PC-9 (cell line): Measurements from ENCODE around the gene SH3RF3. TPM values are rescaled to one million over a fixed set of nuclear protein-coding genes. Genes with fewer than 3 reads are reported as not detected.

Source experiments
- BruUV-seq: library from RNA; stranded (reverse); fragments of 400-500 nt; replicated peaks from 2 replicates; lab custom pipeline; 2021; lab: Mats Ljungman, UMichigan
- CTCF ChIA-PET: fragments of 300-600 bp; sonication (Branson Sonifier 250); formaldehyde crosslinking; loops from one replicate; lab custom pipeline; 2022; ENCODE audit warnings: antibody characterized with exemption; lab: Charles Lee
- POLR2A ChIA-PET: fragments of 300-600 bp; sonication (Branson Sonifier 250); formaldehyde crosslinking; loops from one replicate; lab custom pipeline; 2022; ENCODE audit warnings: antibody characterized with exemption; ENCODE audit not compliant: unreplicated experiment; lab: Charles Lee
- DNase-seq, 2 experiments: peaks; one replicate each; pipeline versions ENCODE4 v3.0.0 to v3.0.0-alpha.2; 2015 to 2022; ENCODE audit warnings: mixed read lengths in 1 of 2
- H2AFZ ChIP-seq: fragments of 200-600 bp; sonication (generic); 2 replicates; pipeline ENCODE4 v1.8.1; 2017; ENCODE audit warnings: antibody characterized with exemption
- H3F3A ChIP-seq: fragments of 200-600 bp; sonication (generic); 2 replicates; pipeline ENCODE4 v1.8.1; 2017; ENCODE audit warnings: antibody characterized with exemption, mild to moderate bottlenecking, low read depth; ENCODE audit not compliant: insufficient read depth
- H3K27ac ChIP-seq: fragments of 200-600 bp; sonication (generic); 2 replicates; pipeline ENCODE4 v1.6.1; 2016; ENCODE audit warnings: mixed run types
- H3K27me3 ChIP-seq: fragments of 200-600 bp; sonication (generic); 2 replicates; pipeline ENCODE4 v1.6.1; 2016; ENCODE audit warnings: low read depth, mixed run types; ENCODE audit not compliant: insufficient read depth
- H3K36me3 ChIP-seq: fragments of 200-600 bp; sonication (generic); 2 replicates; pipeline ENCODE4 v1.6.1; 2016; ENCODE audit warnings: low read depth, mixed run types
- H3K4me1 ChIP-seq: fragments of 200-600 bp; sonication (generic); replicated peaks from 2 replicates; pipeline ENCODE4 v1.6.1; 2016; ENCODE audit warnings: mixed run types; ENCODE audit not compliant: insufficient read depth
- H3K4me2 ChIP-seq: fragments of 200-600 bp; sonication (generic); 2 replicates; pipeline ENCODE4 v1.6.1; 2017; ENCODE audit warnings: mixed run types
- H3K4me3 ChIP-seq: fragments of 200-600 bp; sonication (generic); 2 replicates; pipeline ENCODE4 v1.6.1; 2016; ENCODE audit warnings: mixed run types
- H3K79me2 ChIP-seq: fragments of 200-600 bp; sonication (generic); 2 replicates; pipeline ENCODE4 v1.6.1; 2017; ENCODE audit warnings: low read depth, mixed run types
- H3K9me2 ChIP-seq: fragments of 200-600 bp; sonication (generic); 2 replicates; pipeline ENCODE4 v1.8.1; 2017; ENCODE audit warnings: mild to moderate bottlenecking; ENCODE audit not compliant: insufficient read depth
- H3K9me3 ChIP-seq: fragments of 200-600 bp; sonication (generic); 2 replicates; pipeline ENCODE4 v1.8.1; 2016; ENCODE audit warnings: low read depth; ENCODE audit not compliant: insufficient read depth
- H4K20me1 ChIP-seq: fragments of 200-600 bp; sonication (generic); 2 replicates; pipeline ENCODE4 v1.8.1; 2017; ENCODE audit not compliant: insufficient read depth
- EZH2 ChIP-seq: fragments of 200-600 bp; sonication (generic); IDR thresholded peaks from 2 replicates; pipeline ENCODE4 v1.8.0; 2017; ENCODE audit warnings: antibody characterized with exemption, low read depth
- intact Hi-C: fragments of 100-400 bp; cut with micrococcal nuclease; formaldehyde crosslinking; loops from one replicate; pipeline ENCODE4 v1.10.0; 2022; ENCODE audit not compliant: unreplicated experiment
- total RNA-seq: library from RNA; stranded (reverse); gene quantifications from 2 replicates; pipeline ENCODE4 v1.2.3, GENCODE V29; 2021
- TF ChIP-seq, protein P1 (sequence below): fragments of 200-600 bp; sonication (generic); conservative IDR thresholded peaks from 2 replicates; pipeline ENCODE4 v1.6.1; 2017; ENCODE audit warnings: mixed run types, antibody characterized with exemption, mild to moderate bottlenecking, moderate library complexity

Gene SH3RF3
- total RNA-seq, 1 experiment from 2014 or later, result 6.1 TPM

GRCh38 chr2:109287838-109288237, 158.8 kb downstream of the SH3RF3 start:
- POLR2A ChIA-PET, result no interaction called here
- no peak for DNase-seq
- H3K4me3 ChIP-seq, result no peak overlapping the region
- H3K9me2 ChIP-seq, result no peaks in the 10 kb centered on the region
- H3F3A ChIP-seq, result no peaks in the 10 kb centered on the region
- H3K4me1 ChIP-seq, result 0 out of 2 replicates have a peak, but pooled peaks cover 5% of the 10 kb centered on the region
- H3K4me2 ChIP-seq, result no peak overlapping the region
- H2AFZ ChIP-seq, result no peak overlapping the region
- no peaks in the 10 kb centered on the region for H3K9me3 ChIP-seq
- CTCF ChIA-PET, result no interaction called here
- H3K27ac ChIP-seq, result no peak overlapping the region
- TF ChIP-seq, protein P1, sequence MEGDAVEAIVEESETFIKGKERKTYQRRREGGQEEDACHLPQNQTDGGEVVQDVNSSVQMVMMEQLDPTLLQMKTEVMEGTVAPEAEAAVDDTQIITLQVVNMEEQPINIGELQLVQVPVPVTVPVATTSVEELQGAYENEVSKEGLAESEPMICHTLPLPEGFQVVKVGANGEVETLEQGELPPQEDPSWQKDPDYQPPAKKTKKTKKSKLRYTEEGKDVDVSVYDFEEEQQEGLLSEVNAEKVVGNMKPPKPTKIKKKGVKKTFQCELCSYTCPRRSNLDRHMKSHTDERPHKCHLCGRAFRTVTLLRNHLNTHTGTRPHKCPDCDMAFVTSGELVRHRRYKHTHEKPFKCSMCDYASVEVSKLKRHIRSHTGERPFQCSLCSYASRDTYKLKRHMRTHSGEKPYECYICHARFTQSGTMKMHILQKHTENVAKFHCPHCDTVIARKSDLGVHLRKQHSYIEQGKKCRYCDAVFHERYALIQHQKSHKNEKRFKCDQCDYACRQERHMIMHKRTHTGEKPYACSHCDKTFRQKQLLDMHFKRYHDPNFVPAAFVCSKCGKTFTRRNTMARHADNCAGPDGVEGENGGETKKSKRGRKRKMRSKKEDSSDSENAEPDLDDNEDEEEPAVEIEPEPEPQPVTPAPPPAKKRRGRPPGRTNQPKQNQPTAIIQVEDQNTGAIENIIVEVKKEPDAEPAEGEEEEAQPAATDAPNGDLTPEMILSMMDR, result no peak
- TF ChIP-seq EZH2, result no peak
- H4K20me1 ChIP-seq, result no peaks in the 10 kb centered on the region; the same call in 1 of the 2 replicates
- intact Hi-C loops, result no loop called here
- H3K36me3 ChIP-seq, result no peaks in the 10 kb centered on the region
- BruUV-seq, result no TSS peak
- no peaks in the 10 kb centered on the region for H3K27me3 ChIP-seq
- no peaks in the 10 kb centered on the region for H3K79me2 ChIP-seq

GRCh38 chr2:109288544-109289368, 159.8 kb downstream of the SH3RF3 start:
- Histone ChIP-seq H3K4me2 (no peak overlapping the region), H3K36me3 (no peaks in the 10 kb centered on the region), H3K9me2 (no peaks in the 10 kb centered on the region), H4K20me1 (no peaks in the 10 kb centered on the region; the same call in 1 of the 2 replicates), H3K27me3 (no peaks in the 10 kb centered on the region), H3F3A (no peaks in the 10 kb centered on the region), H3K27ac (no peak overlapping the region), H3K4me1 (0 out of 2 replicates have a peak, but pooled peaks cover 5% of the 10 kb centered on the region), H3K9me3 (no peaks in the 10 kb centered on the region; the same call in 1 of the 2 replicates), H3K4me3 (no peak overlapping the region), H3K79me2 (no peaks in the 10 kb centered on the region), H2AFZ (no peak overlapping the region)
- TF ChIP-seq, protein P1, result no peak
- TF ChIP-seq EZH2, result no peak
- intact Hi-C loops, result no loop called here
- no peak for DNase-seq
- POLR2A ChIA-PET, result no interaction called here
- CTCF ChIA-PET, result interaction anchor here (0.7 kb wide), 1 partner anchor 75 kb away, joined by 3 read pairs; no protein-coding TSS in a partner anchor
- BruUV-seq, result no TSS peak

DNA sequence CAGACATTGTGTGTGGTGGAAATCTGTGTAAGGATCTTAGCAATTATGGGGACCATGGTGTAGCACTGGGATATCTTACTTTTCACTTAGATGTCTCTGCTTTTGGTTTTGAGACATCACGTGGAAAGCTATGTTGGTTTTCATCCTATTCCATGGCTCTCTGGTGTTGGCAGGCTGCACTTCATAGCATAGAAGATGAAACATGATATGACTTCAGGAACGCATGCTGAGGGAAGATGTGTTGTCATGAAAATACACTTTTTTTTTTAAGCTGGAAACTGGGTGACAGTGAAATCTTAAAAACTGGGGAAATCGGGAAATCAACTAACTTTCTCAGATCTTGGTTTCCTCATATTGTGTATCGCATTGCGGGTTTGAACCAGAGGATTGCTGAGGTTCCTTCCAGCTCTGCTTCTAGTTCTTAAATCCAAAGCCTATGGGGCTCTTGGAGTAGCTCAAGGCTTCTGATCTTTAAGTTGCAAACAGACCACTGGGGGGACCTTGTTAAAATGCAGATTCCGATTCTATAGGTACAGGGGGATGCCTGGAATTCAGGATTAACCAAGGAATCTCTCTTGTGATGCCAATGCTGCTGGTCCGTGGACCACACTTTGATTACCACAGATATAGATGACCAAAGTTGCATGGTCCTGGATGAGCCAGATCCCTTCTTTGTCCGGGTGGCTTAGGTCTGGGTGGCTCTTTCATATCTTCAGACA, 160.7 kb downstream of the SH3RF3 start:
- ChIA-PET CTCF (interaction anchor here (0.7 kb wide), 1 partner anchor 76 kb away, joined by 3 read pairs; no protein-coding TSS in a partner anchor), POLR2A (no interaction called here)
- Histone ChIP-seq H3K27me3 (no peaks in the 10 kb centered on the region), H3K9me2 (no peaks in the 10 kb centered on the region), H3K27ac (no peak overlapping the region), H3K4me2 (no peak overlapping the region), H3K9me3 (no peaks in the 10 kb centered on the region; the same call in 1 of the 2 replicates), H2AFZ (no peak overlapping the region), H4K20me1 (no peaks in the 10 kb centered on the region; the same call in 1 of the 2 replicates), H3K36me3 (no peaks in the 10 kb centered on the region), H3K4me3 (no peak overlapping the region), H3F3A (no peaks in the 10 kb centered on the region), H3K79me2 (no peaks in the 10 kb centered on the region), H3K4me1 (0 out of 2 replicates have a peak, but pooled peaks cover 5% of the 10 kb centered on the region)
- no peak for DNase-seq
- no TSS peak for BruUV-seq
- TF ChIP-seq EZH2, result no peak
- TF ChIP-seq, protein P1, result no peak
- intact Hi-C loops, result no loop called here
